ENCODE data around the gene POT1. TPM values are rescaled to one million over a fixed set of nuclear protein-coding genes. Genes with fewer than 3 reads are reported as not detected.
A peak's percentile ranks its signal among the peaks of the same experiment; 100 is the strongest.

POT1 gene
- total and polyA plus RNA-seq, 2 of the 4 experiments (the other 2 are of a cell fraction) = 12.7 to 28.5 TPM

DNA sequence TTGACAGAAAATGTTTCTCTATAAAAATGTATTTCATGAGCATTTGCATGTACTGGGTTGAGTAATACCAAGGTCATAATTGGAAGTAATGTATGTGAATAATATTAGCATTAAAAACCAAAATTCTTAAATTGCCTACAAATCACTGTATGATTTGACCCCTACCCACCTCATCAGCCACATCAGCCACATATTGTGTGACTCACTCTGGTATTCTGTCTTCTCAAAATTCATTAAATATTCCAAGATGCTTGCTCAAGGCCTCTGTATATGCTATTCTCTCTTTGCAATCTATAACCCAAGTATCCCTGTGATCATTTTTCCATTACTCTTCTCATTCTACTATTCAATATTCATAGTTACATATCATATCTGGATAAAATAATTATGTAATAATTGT is 21.4 kb downstream of the POT1 start:
- Histone ChIP-seq H3K14ac (replicated peaks; ENCODE audit: low read depth, low read length) (no peak overlapping the region), H3K4me2 (ENCODE audit: low read depth, low read length) (no peak overlapping the region), H2BK5ac (ENCODE audit: low read depth, low read length, poor library complexity, severe bottlenecking) (no peak overlapping the region), H4K8ac (ENCODE audit: low read depth in 2 of 2, low read length in 2 of 2) (no peak overlapping the region), H2AK9ac (replicated peaks; ENCODE audit: low read depth, low read length, poor library complexity) (no peak overlapping the region), H2AFZ (replicated peaks; ENCODE audit: low read length, poor library complexity) (no peak overlapping the region), H3K4me3 (ENCODE audit: insufficient read depth, low read depth, low read length) (no peak overlapping the region), H3K4me1 (ENCODE audit: control insufficient read depth, insufficient read depth, low read length) (no peaks in the 10 kb centered on the region), H3K79me1 (ENCODE audit: low read depth in 1 of 2, low read length in 2 of 2) (peaks cover 0 to 4% of the 10 kb centered on the region in 2 experiments; a peak in 1 of 4 replicates), H3K23ac (ENCODE audit: low read depth, low read length) (no peak overlapping the region), H3K9me1 (ENCODE audit: insufficient read depth, low read length) (no peaks in the 10 kb centered on the region), H3K9ac (ENCODE audit: low read depth, low read length) (no peak overlapping the region), H3K18ac (ENCODE audit: low read depth, low read length) (no peak overlapping the region), H3K4ac (ENCODE audit: low read depth, low read length) (no peak overlapping the region), H3K56ac (ENCODE audit: extremely low read depth, insufficient read depth, low read length) (no peak overlapping the region), H2BK120ac (ENCODE audit: low read depth, low read length) (no peak overlapping the region), H3K9me3 (ENCODE audit: control insufficient read depth, insufficient read depth, low read length) (no peaks in the 10 kb centered on the region), H2BK20ac (ENCODE audit: low read depth, low read length) (no peak overlapping the region), H2AK5ac (ENCODE audit: low read depth, low read length) (no peak overlapping the region), H4K91ac (ENCODE audit: insufficient read depth, low read depth, low read length) (no peak overlapping the region), H3K27ac (ENCODE audit: insufficient read depth, low read length) (no peak overlapping the region), H2BK15ac (ENCODE audit: low read depth, low read length) (no peak overlapping the region), H4K20me1 (ENCODE audit: insufficient read depth, low read length) (no peaks in the 10 kb centered on the region), H3K36me3 (ENCODE audit: control insufficient read depth, insufficient read depth, low read length) (no peaks in the 10 kb centered on the region), H3K27me3 (ENCODE audit: control insufficient read depth, insufficient read depth, low read length) (no peaks in the 10 kb centered on the region), H4K5ac (ENCODE audit: low read depth, low read length) (no peak overlapping the region)
- intact Hi-C loops (cut with micrococcal nuclease) = no loop called here
- in situ Hi-C loops (cut with MboI; ENCODE audit: low sequenced_read_pairs) = no loop called here
- ATAC-seq (ENCODE audit: low read depth) = peak; percentile 61
- no TSS peak for BruUV-seq (replicated peaks)
- peak; percentile 44 for DNase-seq
- ChIA-PET CTCF (no interaction called here), POLR2A (ENCODE audit: unreplicated experiment) (no interaction called here)
- TF ChIP-seq SMC3 (IDR thresholded peaks at IDR 0.05; ENCODE audit: low read depth, low read length) = no peak
- no peak for TF ChIP-seq RFX5 (IDR thresholded peaks at IDR 0.05; ENCODE audit: low read depth, low read length)
- no peak for TF ChIP-seq MXI1 (IDR thresholded peaks at IDR 0.05; ENCODE audit: borderline replicate concordance, low read depth, low read length)
- TF ChIP-seq FOS (IDR thresholded peaks at IDR 0.05; ENCODE audit: low read depth, low read length) = no peak
- TF ChIP-seq MAFK (IDR thresholded peaks at IDR 0.05; ENCODE audit: low read depth, low read length) = no peak
- TF ChIP-seq RAD21 (IDR thresholded peaks at IDR 0.05; ENCODE audit: low read length) = no peak
- TF ChIP-seq, protein P1, sequence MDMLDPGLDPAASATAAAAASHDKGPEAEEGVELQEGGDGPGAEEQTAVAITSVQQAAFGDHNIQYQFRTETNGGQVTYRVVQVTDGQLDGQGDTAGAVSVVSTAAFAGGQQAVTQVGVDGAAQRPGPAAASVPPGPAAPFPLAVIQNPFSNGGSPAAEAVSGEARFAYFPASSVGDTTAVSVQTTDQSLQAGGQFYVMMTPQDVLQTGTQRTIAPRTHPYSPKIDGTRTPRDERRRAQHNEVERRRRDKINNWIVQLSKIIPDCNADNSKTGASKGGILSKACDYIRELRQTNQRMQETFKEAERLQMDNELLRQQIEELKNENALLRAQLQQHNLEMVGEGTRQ (IDR thresholded peaks at IDR 0.05; ENCODE audit: low read depth, low read length) = no peak
- no peak for TF ChIP-seq CEBPB (IDR thresholded peaks at IDR 0.05; ENCODE audit: low read depth, low read length)
- TF ChIP-seq POLR2A (IDR thresholded peaks at IDR 0.05; ENCODE audit: low read depth, low read length) = no peak
- no peak for TF ChIP-seq BHLHE40 (IDR thresholded peaks at IDR 0.05; ENCODE audit: low read depth, low read length)
- TF ChIP-seq MAZ (IDR thresholded peaks at IDR 0.05; ENCODE audit: borderline replicate concordance, low read depth, low read length) = no peak
- no peak for TF ChIP-seq RCOR1 (IDR thresholded peaks at IDR 0.05; ENCODE audit: insufficient replicate concordance, low read length)
- no peak for TF ChIP-seq CHD1 (IDR thresholded peaks at IDR 0.05; ENCODE audit: low read depth, low read length)
- no peak for TF ChIP-seq NFE2L2 (IDR thresholded peaks at IDR 0.05; ENCODE audit: low read depth, low read length)
- dilution Hi-C loops (cut with HindIII; ENCODE audit: low sequenced_read_pairs, unreplicated experiment) = no loop called here

Measured in IMR-90 (cell line).